HL-60 (cell line): Measurements from ENCODE around the gene CPT1A.

ENCODE experiments used
- GABPA ChIP-seq: IDR thresholded peaks from 2 replicates; pipeline ENCODE4 v1.6.1; 2012; ENCODE audit warnings: low read depth
- POLR2AphosphoS5 ChIP-seq: IDR thresholded peaks from 2 replicates; pipeline ENCODE4 v1.6.1; 2012; ENCODE audit warnings: low read depth
- SPI1 ChIP-seq: IDR thresholded peaks from 2 replicates; pipeline ENCODE4 v1.6.1; 2012; ENCODE audit warnings: low read depth, mild to moderate bottlenecking, borderline replicate concordance
- TF ChIP-seq, protein P1 (sequence below): IDR thresholded peaks from one replicate; pipeline ENCODE4 v1.5.1; 2011; ENCODE audit warnings: low read length, control low read depth, inconsistent platforms; ENCODE audit not compliant: insufficient read depth
- TF ChIP-seq, protein P2 (sequence below): IDR thresholded peaks from 2 replicates; pipeline ENCODE4 v1.6.1; 2012; ENCODE audit warnings: low read depth; ENCODE audit not compliant: insufficient replicate concordance

- TF ChIP-seq, protein P1, sequence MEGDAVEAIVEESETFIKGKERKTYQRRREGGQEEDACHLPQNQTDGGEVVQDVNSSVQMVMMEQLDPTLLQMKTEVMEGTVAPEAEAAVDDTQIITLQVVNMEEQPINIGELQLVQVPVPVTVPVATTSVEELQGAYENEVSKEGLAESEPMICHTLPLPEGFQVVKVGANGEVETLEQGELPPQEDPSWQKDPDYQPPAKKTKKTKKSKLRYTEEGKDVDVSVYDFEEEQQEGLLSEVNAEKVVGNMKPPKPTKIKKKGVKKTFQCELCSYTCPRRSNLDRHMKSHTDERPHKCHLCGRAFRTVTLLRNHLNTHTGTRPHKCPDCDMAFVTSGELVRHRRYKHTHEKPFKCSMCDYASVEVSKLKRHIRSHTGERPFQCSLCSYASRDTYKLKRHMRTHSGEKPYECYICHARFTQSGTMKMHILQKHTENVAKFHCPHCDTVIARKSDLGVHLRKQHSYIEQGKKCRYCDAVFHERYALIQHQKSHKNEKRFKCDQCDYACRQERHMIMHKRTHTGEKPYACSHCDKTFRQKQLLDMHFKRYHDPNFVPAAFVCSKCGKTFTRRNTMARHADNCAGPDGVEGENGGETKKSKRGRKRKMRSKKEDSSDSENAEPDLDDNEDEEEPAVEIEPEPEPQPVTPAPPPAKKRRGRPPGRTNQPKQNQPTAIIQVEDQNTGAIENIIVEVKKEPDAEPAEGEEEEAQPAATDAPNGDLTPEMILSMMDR, result no peak
- TF ChIP-seq, protein P2, sequence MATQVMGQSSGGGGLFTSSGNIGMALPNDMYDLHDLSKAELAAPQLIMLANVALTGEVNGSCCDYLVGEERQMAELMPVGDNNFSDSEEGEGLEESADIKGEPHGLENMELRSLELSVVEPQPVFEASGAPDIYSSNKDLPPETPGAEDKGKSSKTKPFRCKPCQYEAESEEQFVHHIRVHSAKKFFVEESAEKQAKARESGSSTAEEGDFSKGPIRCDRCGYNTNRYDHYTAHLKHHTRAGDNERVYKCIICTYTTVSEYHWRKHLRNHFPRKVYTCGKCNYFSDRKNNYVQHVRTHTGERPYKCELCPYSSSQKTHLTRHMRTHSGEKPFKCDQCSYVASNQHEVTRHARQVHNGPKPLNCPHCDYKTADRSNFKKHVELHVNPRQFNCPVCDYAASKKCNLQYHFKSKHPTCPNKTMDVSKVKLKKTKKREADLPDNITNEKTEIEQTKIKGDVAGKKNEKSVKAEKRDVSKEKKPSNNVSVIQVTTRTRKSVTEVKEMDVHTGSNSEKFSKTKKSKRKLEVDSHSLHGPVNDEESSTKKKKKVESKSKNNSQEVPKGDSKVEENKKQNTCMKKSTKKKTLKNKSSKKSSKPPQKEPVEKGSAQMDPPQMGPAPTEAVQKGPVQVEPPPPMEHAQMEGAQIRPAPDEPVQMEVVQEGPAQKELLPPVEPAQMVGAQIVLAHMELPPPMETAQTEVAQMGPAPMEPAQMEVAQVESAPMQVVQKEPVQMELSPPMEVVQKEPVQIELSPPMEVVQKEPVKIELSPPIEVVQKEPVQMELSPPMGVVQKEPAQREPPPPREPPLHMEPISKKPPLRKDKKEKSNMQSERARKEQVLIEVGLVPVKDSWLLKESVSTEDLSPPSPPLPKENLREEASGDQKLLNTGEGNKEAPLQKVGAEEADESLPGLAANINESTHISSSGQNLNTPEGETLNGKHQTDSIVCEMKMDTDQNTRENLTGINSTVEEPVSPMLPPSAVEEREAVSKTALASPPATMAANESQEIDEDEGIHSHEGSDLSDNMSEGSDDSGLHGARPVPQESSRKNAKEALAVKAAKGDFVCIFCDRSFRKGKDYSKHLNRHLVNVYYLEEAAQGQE, result no peak
- TF ChIP-seq GABPA (no peak), SPI1 (no peak), POLR2AphosphoS5 (no peak)
These were observed 98.2 kb downstream of the CPT1A start for GRCh38 chr11:68743539-68743938.
